ENCODE data around the gene FDX2. TPM values are rescaled to one million over a fixed set of nuclear protein-coding genes. Genes with fewer than 3 reads are reported as not detected.

The FDX2 gene
- total and polyA plus RNA-seq, 2 of the 13 experiments (the other 11 are each of a cell fraction or from before 2014, with no cell fraction given): 21.0 to 24.7 TPM

GRCh38 chr19:10334588-10335351, 19.0 kb upstream of the FDX2 start (continued):
- TF ChIP-seq, protein P1, sequence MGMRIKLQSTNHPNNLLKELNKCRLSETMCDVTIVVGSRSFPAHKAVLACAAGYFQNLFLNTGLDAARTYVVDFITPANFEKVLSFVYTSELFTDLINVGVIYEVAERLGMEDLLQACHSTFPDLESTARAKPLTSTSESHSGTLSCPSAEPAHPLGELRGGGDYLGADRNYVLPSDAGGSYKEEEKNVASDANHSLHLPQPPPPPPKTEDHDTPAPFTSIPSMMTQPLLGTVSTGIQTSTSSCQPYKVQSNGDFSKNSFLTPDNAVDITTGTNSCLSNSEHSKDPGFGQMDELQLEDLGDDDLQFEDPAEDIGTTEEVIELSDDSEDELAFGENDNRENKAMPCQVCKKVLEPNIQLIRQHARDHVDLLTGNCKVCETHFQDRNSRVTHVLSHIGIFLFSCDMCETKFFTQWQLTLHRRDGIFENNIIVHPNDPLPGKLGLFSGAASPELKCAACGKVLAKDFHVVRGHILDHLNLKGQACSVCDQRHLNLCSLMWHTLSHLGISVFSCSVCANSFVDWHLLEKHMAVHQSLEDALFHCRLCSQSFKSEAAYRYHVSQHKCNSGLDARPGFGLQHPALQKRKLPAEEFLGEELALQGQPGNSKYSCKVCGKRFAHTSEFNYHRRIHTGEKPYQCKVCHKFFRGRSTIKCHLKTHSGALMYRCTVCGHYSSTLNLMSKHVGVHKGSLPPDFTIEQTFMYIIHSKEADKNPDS (CRISPR knock-in tag; IDR thresholded peaks at IDR 0.05): 0 out of 2 replicates have a peak, but pooled peaks have one; percentile 49
- no peak for TF ChIP-seq SIX4 (CRISPR knock-in tag; IDR thresholded peaks at IDR 0.05)
- no peak for TF ChIP-seq TMF1 (CRISPR knock-in tag; IDR thresholded peaks at IDR 0.05; ENCODE audit: low read depth)
- TF ChIP-seq HNF4A (CRISPR knock-in tag; IDR thresholded peaks at IDR 0.05): no peak
- no peak for TF ChIP-seq KDM6A (CRISPR knock-in tag; IDR thresholded peaks at IDR 0.05; ENCODE audit: low read depth)
- TF ChIP-seq HMGA1 (CRISPR knock-in tag; conservative IDR thresholded peaks at IDR 0.05): no peak
- TF ChIP-seq IRX3 (CRISPR knock-in tag; IDR thresholded peaks at IDR 0.05; ENCODE audit: borderline replicate concordance, low read depth): no peak
- TF ChIP-seq ZBTB26 (CRISPR knock-in tag; IDR thresholded peaks at IDR 0.05; ENCODE audit: borderline replicate concordance): no peak
- TF ChIP-seq ZNF570 (CRISPR knock-in tag; IDR thresholded peaks at IDR 0.05; ENCODE audit: borderline replicate concordance): no peak
- no peak for TF ChIP-seq ZMYM3 (CRISPR knock-in tag; IDR thresholded peaks at IDR 0.05)
- no peak for TF ChIP-seq ZBTB49 (CRISPR knock-in tag; IDR thresholded peaks at IDR 0.05; ENCODE audit: borderline replicate concordance)
- no peak for TF ChIP-seq TP53 (CRISPR knock-in tag; conservative IDR thresholded peaks at IDR 0.05)
- TF ChIP-seq ZNF710 (CRISPR knock-in tag; IDR thresholded peaks at IDR 0.05; ENCODE audit: borderline replicate concordance): 0 out of 2 replicates have a peak, but pooled peaks have one; percentile 47
- no peak; the same call in 1 of the 2 replicates for TF ChIP-seq SAFB2 (CRISPR knock-in tag; IDR thresholded peaks at IDR 0.05; ENCODE audit: borderline replicate concordance, low read depth)
- no peak for TF ChIP-seq THYN1 (CRISPR knock-in tag; IDR thresholded peaks at IDR 0.05; ENCODE audit: borderline replicate concordance, low read depth)
- no peak for TF ChIP-seq ZNF24 (IDR thresholded peaks at IDR 0.05)
- no peak for TF ChIP-seq ZNF468 (CRISPR knock-in tag; IDR thresholded peaks at IDR 0.05)
- no peak for TF ChIP-seq ZNF367 (CRISPR knock-in tag; IDR thresholded peaks at IDR 0.05; ENCODE audit: borderline replicate concordance)
- no peak for TF ChIP-seq GPBP1L1 (CRISPR knock-in tag; IDR thresholded peaks at IDR 0.05)
- peak; percentile 30; the same call in 1 of the 2 replicates for TF ChIP-seq SALL2 (CRISPR knock-in tag; IDR thresholded peaks at IDR 0.05)
